Testis (tissue), 3 donors: Measurements from ENCODE around the gene PAPOLG. TPM values are rescaled to one million over a fixed set of nuclear protein-coding genes. Genes with fewer than 3 reads are reported as not detected.

ENCODE experiments used
- DNase-seq: peaks from one replicate; pipeline ENCODE4 v3.0.0-alpha.2; 2019
- H3K27ac ChIP-seq, 2 donors: fragments of 200-600 bp; sonication (generic); one replicate each; pipeline ENCODE4 v1.5.1; 2019
- H3K27me3 ChIP-seq: fragments of 200-600 bp; sonication (generic); one replicate; pipeline ENCODE4 v1.5.1; 2019
- H3K36me3 ChIP-seq: fragments of 200-600 bp; sonication (generic); one replicate; pipeline ENCODE4 v1.5.1; 2017; ENCODE audit warnings: low read depth; ENCODE audit errors: missing control alignments
- H3K4me1 ChIP-seq: fragments of 200-600 bp; sonication (generic); one replicate; pipeline ENCODE4 v1.5.1; 2019
- H3K4me3 ChIP-seq, 2 donors: fragments of 200-600 bp; sonication (generic); one replicate each; pipeline ENCODE4 v1.5.1; 2017 to 2019
- H3K9me3 ChIP-seq: fragments of 200-600 bp; sonication (generic); one replicate; pipeline ENCODE4 v1.5.1; 2017
- CTCF ChIP-seq, 3 experiments: fragments of 450-650 bp in 2 of 3; fragments of 200-600 bp in 1 of 3; sonication (generic) in 1 of 3; IDR thresholded peaks; one replicate each; pipeline ENCODE4 v1.5.1; 2016 to 2019; ENCODE audit warnings: antibody characterized with exemption in 3 of 3, mild to moderate bottlenecking in 2 of 3, moderate library complexity in 1 of 3
- POLR2A ChIP-seq: fragments of 450-650 bp; IDR thresholded peaks from one replicate; pipeline ENCODE4 v1.6.1; 2017; ENCODE audit warnings: antibody characterized with exemption, mild to moderate bottlenecking, moderate library complexity
- WGBS, 2 donors: methylation state at CpG; one replicate each; pipeline ENCODE4 v1.1.5; 2018; 5-methylcytosine and 5-hydroxymethylcytosine counted together
- intact Hi-C: fragments of 100-400 bp; cut with DNase I; formaldehyde crosslinking; loops from one replicate; pipeline ENCODE4 v1.15.1; 2023; ENCODE audit warnings: low total_unique reads
- polyA plus RNA-seq: library from polyadenylated mRNA; stranded (reverse); fragments of 350-450 nt; fragmentation: Illumina TruSeq; extraction: RNeasy Lipid Tissue Mini Kit (QIAGEN cat#74804); gene quantifications from one replicate; pipeline ENCODE4 v1.2.3, GENCODE V29; 2014; ENCODE audit warnings: low read depth, low replicate concordance; ENCODE audit not compliant: insufficient read depth
- total RNA-seq, 2 donors: library from RNA; depleted of rRNA; stranded (reverse); fragments of >200 nt; gene quantifications; one replicate each; pipeline ENCODE4 v1.2.3, GENCODE V29; 2016

PAPOLG gene
- total and polyA plus RNA-seq, 3 donors from 2014 or later = 17.2 to 19.0 (median 17.6) TPM

- Histone ChIP-seq H3K27ac (no peak overlapping the region), H3K4me1 (no peaks in the 10 kb centered on the region), H3K27me3 (no peaks in the 10 kb centered on the region), H3K36me3 (no peaks in the 10 kb centered on the region), H3K4me3 (no peak overlapping the region), H3K9me3 (no peaks in the 10 kb centered on the region)
- intact Hi-C loops = loop anchor here (10.0 kb wide), 1 partner anchor 279 kb away; no protein-coding TSS in a partner anchor
- no peak for DNase-seq
- TF ChIP-seq CTCF (IDR thresholded peaks at IDR 0.05) (no peak), POLR2A (no peak)
- WGBS, 2 donors = 95% methylated on average over 4 of the region's 4 CpGs
Measured at GRCh38 chr2:60715561-60715960, 40.5 kb upstream of the PAPOLG start.

GRCh38 chr2:60717691-60718090, 38.4 kb upstream of the PAPOLG start:
- intact Hi-C loops = loop anchor here (10.0 kb wide), 1 partner anchor 277 kb away; no protein-coding TSS in a partner anchor
- WGBS, 2 donors = 62 to 71% methylated on average over 5 of the region's 5 CpGs

GRCh38 chr2:60719331-60719730, 36.7 kb upstream of the PAPOLG start:
- TF ChIP-seq POLR2A (no peak), CTCF (IDR thresholded peaks at IDR 0.05) (no peak)
- Histone ChIP-seq H3K36me3 (no peaks in the 10 kb centered on the region), H3K4me1 (no peaks in the 10 kb centered on the region), H3K4me3 (no peak overlapping the region), H3K27me3 (no peaks in the 10 kb centered on the region), H3K9me3 (no peaks in the 10 kb centered on the region), H3K27ac (no peak overlapping the region)
- DNase-seq = no peak
- WGBS, 2 donors = 81 to 86% methylated on average over 7 of the region's 7 CpGs
- intact Hi-C loops = loop anchor here (10.0 kb wide), 1 partner anchor 275 kb away; no protein-coding TSS in a partner anchor

More at GRCh38 chr2:60717691-60718090, 38.4 kb upstream of the PAPOLG start:
- H3K27ac ChIP-seq = no peak overlapping the region
- no peak overlapping the region for H3K4me3 ChIP-seq
- H3K27me3 ChIP-seq = no peaks in the 10 kb centered on the region
- no peaks in the 10 kb centered on the region for H3K9me3 ChIP-seq
- DNase-seq = peak; percentile 32
- TF ChIP-seq CTCF (IDR thresholded peaks at IDR 0.05) (no peak), POLR2A (no peak)
- H3K36me3 ChIP-seq = no peaks in the 10 kb centered on the region
- no peaks in the 10 kb centered on the region for H3K4me1 ChIP-seq

GRCh38 chr2:60725466-60725865, 30.6 kb upstream of the PAPOLG start:
- intact Hi-C loops = no loop called here
- no peak for DNase-seq
- no peaks in the 10 kb centered on the region for H3K27me3 ChIP-seq
- TF ChIP-seq CTCF (IDR thresholded peaks at IDR 0.05) (no peak), POLR2A (no peak)
- H3K27ac ChIP-seq = no peak overlapping the region
- no peaks in the 10 kb centered on the region for H3K36me3 ChIP-seq
- H3K9me3 ChIP-seq = no peaks in the 10 kb centered on the region
- H3K4me1 ChIP-seq = no peaks in the 10 kb centered on the region
- no peak overlapping the region for H3K4me3 ChIP-seq
- 73 to 81% methylated on average over 4 of the region's 4 CpGs for WGBS, 2 donors

- H3K4me1 ChIP-seq = no peaks in the 10 kb centered on the region
- no peak overlapping the region for H3K27ac ChIP-seq
- no peaks in the 10 kb centered on the region for H3K9me3 ChIP-seq
- intact Hi-C loops = no loop called here
- no peak for DNase-seq
- 89 to 92% methylated on average over 5 of the region's 5 CpGs for WGBS, 2 donors
- no peak overlapping the region for H3K4me3 ChIP-seq
- H3K27me3 ChIP-seq = no peaks in the 10 kb centered on the region
- no peaks in the 10 kb centered on the region for H3K36me3 ChIP-seq
- TF ChIP-seq POLR2A = no peak
- TF ChIP-seq CTCF (IDR thresholded peaks at IDR 0.05) = no peak
Measured at GRCh38 chr2:60728855-60729254, 27.2 kb upstream of the PAPOLG start.
